NCI-H446 (cell line): ENCODE results near the gene MUC5B.

Source experiments
- DNase-seq, 2 experiments: peaks; one replicate each; lab custom pipeline; 2025; lab: John Stamatoyannopoulos, UW

MUC5B gene

GRCh38 chr11:1267441-1268100 is 44.7 kb downstream of the MUC5B start:
- DNase-seq = no peak

- no peak for DNase-seq
Measured at GRCh38 chr11:1269957-1270356, 47.1 kb downstream of the MUC5B start.

GRCh38 chr11:1270476-1270875 is 47.6 kb downstream of the MUC5B start:
- no peak for DNase-seq

GRCh38 chr11:1271002-1271401 is 48.1 kb downstream of the MUC5B start:
- DNase-seq = no peak

GRCh38 chr11:1271406-1271805 is 48.5 kb downstream of the MUC5B start:
- DNase-seq = no peak

GRCh38 chr11:1271927-1272326 is 49.1 kb downstream of the MUC5B start:
- no peak for DNase-seq

GRCh38 chr11:1272531-1272930 is 49.7 kb downstream of the MUC5B start:
- DNase-seq = no peak

GRCh38 chr11:1274501-1274900 is 51.6 kb downstream of the MUC5B start:
- no peak for DNase-seq

- no peak for DNase-seq
Measured at GRCh38 chr11:1275021-1275420, 52.2 kb downstream of the MUC5B start.

GRCh38 chr11:1276041-1276790 is 53.4 kb downstream of the MUC5B start:
- no peak for DNase-seq

GRCh38 chr11:1276866-1277615 is 54.2 kb downstream of the MUC5B start:
- no peak for DNase-seq

GRCh38 chr11:1277936-1278512 is 55.2 kb downstream of the MUC5B start:
- no peak for DNase-seq

GRCh38 chr11:1278766-1279673 is 56.2 kb downstream of the MUC5B start:
- no peak for DNase-seq

GRCh38 chr11:1279674-1280055 is 56.8 kb downstream of the MUC5B start:
- no peak for DNase-seq

GRCh38 chr11:1280116-1281035 is 57.5 kb downstream of the MUC5B start:
- no peak for DNase-seq

- no peak for DNase-seq
Measured at GRCh38 chr11:1281326-1281973, 58.6 kb downstream of the MUC5B start.

GRCh38 chr11:1281974-1282365 is 59.1 kb downstream of the MUC5B start:
- DNase-seq = no peak

- DNase-seq = no peak
Measured at GRCh38 chr11:1283091-1283511, 60.2 kb downstream of the MUC5B start.

- DNase-seq = no peak
Measured at GRCh38 chr11:1283906-1284305, 61.0 kb downstream of the MUC5B start.

GRCh38 chr11:1285316-1285744 is 62.5 kb downstream of the MUC5B start:
- DNase-seq = no peak
